ENCODE results near the gene CAMK2A. TPM values are rescaled to one million over a fixed set of nuclear protein-coding genes. Genes with fewer than 3 reads are reported as not detected.

Gene CAMK2A
- total RNA-seq, 4 donors from 2014 or later, result 0.20 to 2.4 (median 1.3) TPM

GRCh38 chr5:150296496-150296895, 6.9 kb upstream of the CAMK2A start:
- Histone ChIP-seq H3K4me3 (no peak overlapping the region), H3K27me3 (no peaks in the 10 kb centered on the region), H3K27ac (peak overlapping the region in 1 of 4 donors; percentile 51), H3K9me3 (no peaks in the 10 kb centered on the region), H3K4me1 (peaks cover 0 to 61% (median 15%) of the 10 kb centered on the region in 4 donors), H3K36me3 (peaks cover 0 to 15% (median 0%) of the 10 kb centered on the region in 3 donors)
- whole genome bisulfite sequencing, 2 donors, result 77 to 83% methylated on average over 7 of the region's 7 CpGs
- DNase-seq (ENCODE audit: low spot score in 2 of 2), result no peak
- TF ChIP-seq EP300 (IDR thresholded peaks at IDR 0.05), result no peak
- TF ChIP-seq POLR2A (IDR thresholded peaks at IDR 0.05), result no peak
- TF ChIP-seq, protein P1, sequence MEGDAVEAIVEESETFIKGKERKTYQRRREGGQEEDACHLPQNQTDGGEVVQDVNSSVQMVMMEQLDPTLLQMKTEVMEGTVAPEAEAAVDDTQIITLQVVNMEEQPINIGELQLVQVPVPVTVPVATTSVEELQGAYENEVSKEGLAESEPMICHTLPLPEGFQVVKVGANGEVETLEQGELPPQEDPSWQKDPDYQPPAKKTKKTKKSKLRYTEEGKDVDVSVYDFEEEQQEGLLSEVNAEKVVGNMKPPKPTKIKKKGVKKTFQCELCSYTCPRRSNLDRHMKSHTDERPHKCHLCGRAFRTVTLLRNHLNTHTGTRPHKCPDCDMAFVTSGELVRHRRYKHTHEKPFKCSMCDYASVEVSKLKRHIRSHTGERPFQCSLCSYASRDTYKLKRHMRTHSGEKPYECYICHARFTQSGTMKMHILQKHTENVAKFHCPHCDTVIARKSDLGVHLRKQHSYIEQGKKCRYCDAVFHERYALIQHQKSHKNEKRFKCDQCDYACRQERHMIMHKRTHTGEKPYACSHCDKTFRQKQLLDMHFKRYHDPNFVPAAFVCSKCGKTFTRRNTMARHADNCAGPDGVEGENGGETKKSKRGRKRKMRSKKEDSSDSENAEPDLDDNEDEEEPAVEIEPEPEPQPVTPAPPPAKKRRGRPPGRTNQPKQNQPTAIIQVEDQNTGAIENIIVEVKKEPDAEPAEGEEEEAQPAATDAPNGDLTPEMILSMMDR (IDR thresholded peaks at IDR 0.05), result no peak

DNA sequence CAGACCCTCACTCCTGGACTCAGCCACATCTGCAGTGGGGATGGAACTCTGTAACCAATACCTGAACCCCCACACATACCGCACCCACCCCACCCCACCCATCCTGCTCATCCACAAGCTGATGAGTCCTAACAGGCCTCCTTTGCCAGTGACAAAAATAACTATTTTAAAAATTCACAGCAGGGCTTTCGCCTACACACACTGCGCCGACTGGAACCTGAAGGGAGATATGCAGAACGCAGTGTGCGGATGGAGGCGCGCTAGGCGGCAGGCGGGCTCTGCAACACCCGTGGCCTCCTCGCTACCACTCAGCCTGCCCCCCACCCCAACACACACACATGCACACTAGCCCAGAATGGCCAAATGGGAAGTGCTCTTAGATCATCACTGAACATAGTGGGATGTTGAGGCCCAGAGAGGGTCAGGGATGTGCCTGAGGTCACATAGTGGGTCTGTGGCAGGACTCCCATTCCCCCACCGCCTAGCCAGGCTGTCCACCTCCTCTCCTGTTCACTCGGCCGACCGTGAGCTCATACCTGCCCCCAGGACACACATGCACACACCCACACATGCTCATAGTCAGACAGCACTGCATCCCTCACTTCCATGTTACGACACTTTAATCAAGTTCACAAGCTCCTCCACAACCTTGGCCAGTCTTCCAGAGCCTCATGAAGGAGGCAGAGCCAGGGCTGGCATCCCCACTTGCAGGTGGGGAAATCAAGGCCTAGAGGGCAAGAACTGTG, 6.3 kb upstream of the CAMK2A start:
- H3K27me3 ChIP-seq, result no peaks in the 10 kb centered on the region
- 88% methylated on average over 17 of the region's 17 CpGs for WGBS, 2 donors
- no peak overlapping the region for H3K4me3 ChIP-seq
- peaks cover 0 to 55% (median 15%) of the 10 kb centered on the region in 4 donors for H3K4me1 ChIP-seq
- H3K9me3 ChIP-seq, result no peaks in the 10 kb centered on the region
- H3K36me3 ChIP-seq, result peaks cover 0 to 15% (median 0%) of the 10 kb centered on the region in 3 donors
- TF ChIP-seq POLR2A (IDR thresholded peaks at IDR 0.05), result no peak
- TF ChIP-seq, protein P1 (IDR thresholded peaks at IDR 0.05), result no peak
- no peak for TF ChIP-seq EP300 (IDR thresholded peaks at IDR 0.05)
- DNase-seq (ENCODE audit: low spot score in 2 of 2), result no peak
- H3K27ac ChIP-seq, result peak overlapping the region in 3 of 4 donors; percentile 28 to 55 (median 51)

GRCh38 chr5:150295172-150295634, 5.6 kb upstream of the CAMK2A start:
- Histone ChIP-seq H3K36me3 (peaks cover 0 to 15% (median 0%) of the 10 kb centered on the region in 3 donors), H3K4me1 (peaks cover 0 to 50% (median 15%) of the 10 kb centered on the region in 4 donors), H3K27ac (peak overlapping the region in 3 of 4 donors; percentile 28 to 55 (median 51)), H3K9me3 (no peaks in the 10 kb centered on the region), H3K27me3 (no peaks in the 10 kb centered on the region), H3K4me3 (no peak overlapping the region)
- no peak for DNase-seq (ENCODE audit: low spot score in 2 of 2)
- WGBS, 2 donors, result 44 to 60% methylated on average over 6 to 9 of the region's 10 CpGs
- TF ChIP-seq EP300 (IDR thresholded peaks at IDR 0.05), result peak in 1 of 2 donors; percentile 30
- no peak for TF ChIP-seq POLR2A (IDR thresholded peaks at IDR 0.05)
- TF ChIP-seq, protein P1 (IDR thresholded peaks at IDR 0.05), result no peak

GRCh38 chr5:150294551-150295071, 5.0 kb upstream of the CAMK2A start:
- WGBS, 2 donors, result 80 to 82% methylated on average over 2 to 8 of the region's 10 CpGs
- Histone ChIP-seq H3K9me3 (no peaks in the 10 kb centered on the region), H3K27ac (peak overlapping the region in 3 of 4 donors; percentile 25 to 51 (median 28)), H3K36me3 (peaks cover 0 to 15% (median 0%) of the 10 kb centered on the region in 3 donors), H3K4me3 (no peak overlapping the region), H3K4me1 (peaks cover 0 to 45% (median 13%) of the 10 kb centered on the region in 4 donors), H3K27me3 (no peaks in the 10 kb centered on the region)
- TF ChIP-seq POLR2A (IDR thresholded peaks at IDR 0.05) (no peak), EP300 (IDR thresholded peaks at IDR 0.05) (no peak)
- TF ChIP-seq, protein P1 (IDR thresholded peaks at IDR 0.05), result no peak
- no peak for DNase-seq (ENCODE audit: low spot score in 2 of 2)

Data from tibial nerve (tissue), 4 donors.